CD4-positive, CD25-positive, alpha-beta regulatory T cell (primary cell): ENCODE data around the gene ANKS1B. TPM values are rescaled to one million over a fixed set of nuclear protein-coding genes. Genes with fewer than 3 reads are reported as not detected.

ENCODE experiments used
- ATAC-seq, 2 donors: fragments of 150-1000 bp; cut with Tn5 transposase; one replicate each; pipeline ENCODE4 v1.10.0; 2021; ENCODE audit warnings: low read depth in 2 of 2, moderate number of reproducible peaks in 2 of 2, moderate library complexity in 1 of 2
- DNase-seq, 3 donors: peaks; one replicate each; pipeline versions ENCODE4 v3.0.0 to v3.0.0-alpha.2; 2012 to 2022; ENCODE audit warnings: mixed read lengths in 1 of 3
- H3K27ac ChIP-seq: one replicate; pipeline ENCODE4 v1.7.0; 2013; ENCODE audit warnings: mild to moderate bottlenecking, low read length; ENCODE audit not compliant: insufficient read depth, poor library complexity, severe bottlenecking
- H3K27me3 ChIP-seq: one replicate; pipeline ENCODE4 v1.7.0; 2013; ENCODE audit warnings: low read length; ENCODE audit not compliant: control insufficient read depth, insufficient read depth
- H3K36me3 ChIP-seq: one replicate; pipeline ENCODE4 v1.7.0; 2013; ENCODE audit warnings: mild to moderate bottlenecking, low read length, moderate library complexity; ENCODE audit not compliant: control insufficient read depth, insufficient read depth
- H3K4me1 ChIP-seq: 2 replicates; pipeline ENCODE4 v1.7.0; 2013; ENCODE audit warnings: mild to moderate bottlenecking, low read length; ENCODE audit not compliant: insufficient read depth, control insufficient read depth, poor library complexity, severe bottlenecking
- H3K4me3 ChIP-seq: one replicate; pipeline ENCODE4 v1.7.0; 2013; ENCODE audit warnings: low read depth, mild to moderate bottlenecking, low read length, moderate library complexity
- H3K9me3 ChIP-seq, 2 experiments: 1 replicate in 1 of 2; 2 replicates in 1 of 2; pipeline ENCODE4 v1.7.0; 2013; ENCODE audit warnings: low read length in 2 of 2, mild to moderate bottlenecking in 1 of 2, moderate library complexity in 1 of 2; ENCODE audit not compliant: control insufficient read depth in 2 of 2
- H3K27ac Mint-ChIP-seq, 3 donors: one replicate each; pipeline ENCODE4 v1.8.0; 2020 to 2022; ENCODE audit warnings: mild to moderate bottlenecking in 3 of 3, mixed read lengths in 3 of 3, moderate library complexity in 2 of 3
- H3K27me3 Mint-ChIP-seq: one replicate; pipeline ENCODE4 v1.8.0; 2022; ENCODE audit warnings: mild to moderate bottlenecking, mixed read lengths
- H3K36me3 Mint-ChIP-seq: one replicate; pipeline ENCODE4 v1.8.0; 2020; ENCODE audit warnings: mixed read lengths
- H3K4me1 Mint-ChIP-seq, 4 donors: one replicate each; pipeline ENCODE4 v1.8.0; 2020 to 2022; ENCODE audit warnings: mixed read lengths in 4 of 4, mild to moderate bottlenecking in 1 of 4
- H3K4me3 Mint-ChIP-seq, 4 donors: one replicate each; pipeline ENCODE4 v1.8.0; 2020 to 2022; ENCODE audit warnings: mild to moderate bottlenecking in 4 of 4, mixed read lengths in 4 of 4, moderate library complexity in 3 of 4
- H3K9me3 Mint-ChIP-seq, 7 donors: one replicate each; pipeline ENCODE4 v1.8.0; 2020 to 2022; ENCODE audit warnings: mixed read lengths in 7 of 7, mild to moderate bottlenecking in 3 of 7, moderate library complexity in 2 of 7
- polyA plus RNA-seq, 4 donors: library from polyadenylated mRNA; unstranded; fragments of 300-500 nt; fragmentation: Illumina TruSeq; gene quantifications; one replicate each; pipeline ENCODE4 v1.2.3, GENCODE V29; 2021
- total RNA-seq: library from RNA; stranded (reverse); gene quantifications from one replicate; pipeline ENCODE4 v1.2.3, GENCODE V29; 2022

The ANKS1B gene
- total and polyA plus RNA-seq, 5 donors from 2014 or later: 4.0 to 15.9 (median 9.5) TPM

DNA sequence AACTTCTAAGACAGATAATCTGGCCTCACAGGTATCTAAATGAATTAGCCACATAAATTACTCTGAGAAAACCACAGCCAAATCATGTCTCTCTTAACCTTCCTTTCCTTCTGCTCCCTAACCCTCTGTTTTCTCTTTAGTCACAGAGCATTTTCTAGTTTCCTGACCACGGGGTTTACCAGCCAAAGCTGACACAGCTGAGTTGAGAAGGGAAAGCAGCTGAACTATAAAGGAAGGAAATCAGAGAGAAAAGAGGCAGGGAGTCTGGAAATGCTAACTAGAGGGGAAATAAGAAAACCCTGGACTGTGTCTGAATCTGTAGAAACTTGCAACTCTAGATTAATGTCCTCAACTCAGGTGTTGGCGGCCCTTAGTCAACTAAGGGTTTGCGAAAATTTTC lies 24.4 kb downstream of the ANKS1B start:
- H3K9me3 Mint-ChIP-seq: peaks cover 0 to 2% (median 0%) of the 10 kb centered on the region in 7 donors
- no peaks in the 10 kb centered on the region for H3K9me3 ChIP-seq
- no peak overlapping the region for H3K4me3 ChIP-seq
- H3K27me3 ChIP-seq: no peaks in the 10 kb centered on the region
- no peaks in the 10 kb centered on the region for H3K36me3 ChIP-seq
- no peak overlapping the region for H3K27ac Mint-ChIP-seq
- H3K4me3 Mint-ChIP-seq: no peak overlapping the region
- H3K27me3 Mint-ChIP-seq: no peaks in the 10 kb centered on the region
- no peaks in the 10 kb centered on the region for H3K4me1 Mint-ChIP-seq
- H3K4me1 ChIP-seq: no peaks in the 10 kb centered on the region
- DNase-seq (no peak), ATAC-seq (no peak)
- no peak overlapping the region for H3K27ac ChIP-seq
- H3K36me3 Mint-ChIP-seq: no peaks in the 10 kb centered on the region

DNA sequence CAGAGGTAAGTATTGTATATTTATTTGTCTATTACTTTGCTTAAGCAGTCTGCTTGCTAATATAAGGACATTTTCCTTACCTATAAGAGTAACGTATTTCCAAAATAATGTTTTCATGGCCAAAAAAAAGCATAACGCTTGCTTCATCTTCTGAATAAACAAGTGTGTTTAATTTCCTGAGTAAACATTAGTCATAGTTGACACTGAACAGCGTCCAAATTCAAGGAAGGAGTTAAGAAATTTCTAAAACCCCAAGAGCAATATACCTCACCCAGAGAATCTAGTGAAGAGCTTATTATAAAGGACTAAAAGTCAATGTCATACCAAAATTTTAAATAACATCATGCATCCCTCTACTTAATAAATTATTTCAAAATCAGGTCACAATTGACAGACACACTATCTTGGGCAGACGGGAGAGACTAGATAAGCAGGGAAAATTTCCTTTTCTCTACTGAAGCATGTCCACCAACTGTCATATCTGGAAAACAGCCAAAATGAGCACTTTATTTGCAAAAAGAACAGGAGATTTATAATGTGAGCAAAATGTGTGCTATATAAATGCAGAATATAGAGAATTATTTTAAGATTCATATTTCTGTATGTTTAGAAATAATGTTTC lies 25.1 kb downstream of the ANKS1B start:
- H3K27me3 ChIP-seq: no peaks in the 10 kb centered on the region
- no peaks in the 10 kb centered on the region for H3K9me3 ChIP-seq
- Mint-ChIP-seq H3K9me3 (peaks cover 0 to under 1% (median 0%) of the 10 kb centered on the region in 7 donors), H3K4me3 (no peak overlapping the region), H3K4me1 (no peaks in the 10 kb centered on the region), H3K27me3 (no peaks in the 10 kb centered on the region), H3K27ac (no peak overlapping the region), H3K36me3 (no peaks in the 10 kb centered on the region)
- no peaks in the 10 kb centered on the region for H3K4me1 ChIP-seq
- H3K27ac ChIP-seq: no peak overlapping the region
- ATAC-seq: no peak
- H3K4me3 ChIP-seq: no peak overlapping the region
- no peak for DNase-seq
- H3K36me3 ChIP-seq: no peaks in the 10 kb centered on the region

DNA sequence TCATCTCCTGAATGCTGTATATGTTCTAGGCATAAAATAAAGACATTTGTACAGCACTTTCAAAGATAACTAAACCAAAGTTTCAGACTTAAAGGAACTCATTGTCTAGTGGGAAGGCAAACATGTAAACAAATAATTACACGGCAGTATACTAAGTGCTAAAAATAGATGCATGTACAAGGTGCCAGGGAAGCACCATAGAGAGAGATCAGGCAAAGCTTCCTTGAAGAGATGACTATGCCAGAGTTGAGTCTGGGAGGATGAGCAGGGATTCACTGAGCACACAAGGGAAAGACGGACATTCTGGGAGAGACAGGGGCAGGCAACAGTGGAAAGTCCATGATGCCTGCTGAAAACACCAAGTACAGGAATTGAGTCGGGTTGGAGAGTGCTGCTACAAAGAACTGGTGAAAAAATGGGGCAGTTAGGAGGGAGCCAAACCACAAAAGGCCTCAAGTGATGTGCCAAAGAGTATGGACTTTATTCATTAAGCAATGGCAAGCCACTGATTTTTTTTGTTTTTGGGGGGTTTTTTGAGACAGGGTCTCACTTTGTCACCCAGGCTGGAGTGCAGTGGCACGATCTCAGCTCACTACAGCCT lies 26.8 kb downstream of the ANKS1B start:
- Mint-ChIP-seq H3K36me3 (no peaks in the 10 kb centered on the region), H3K27ac (no peak overlapping the region), H3K4me3 (no peak overlapping the region), H3K27me3 (no peaks in the 10 kb centered on the region), H3K4me1 (no peaks in the 10 kb centered on the region), H3K9me3 (no peaks in the 10 kb centered on the region)
- no peaks in the 10 kb centered on the region for H3K36me3 ChIP-seq
- H3K4me1 ChIP-seq: no peaks in the 10 kb centered on the region
- no peaks in the 10 kb centered on the region for H3K9me3 ChIP-seq
- no peaks in the 10 kb centered on the region for H3K27me3 ChIP-seq
- no peak overlapping the region for H3K27ac ChIP-seq
- H3K4me3 ChIP-seq: no peak overlapping the region
- no peak for DNase-seq
- no peak for ATAC-seq

- no peaks in the 10 kb centered on the region for H3K36me3 Mint-ChIP-seq
- Histone ChIP-seq H3K36me3 (no peaks in the 10 kb centered on the region), H3K27ac (no peak overlapping the region), H3K27me3 (no peaks in the 10 kb centered on the region), H3K4me3 (no peak overlapping the region), H3K4me1 (no peaks in the 10 kb centered on the region), H3K9me3 (no peaks in the 10 kb centered on the region)
- DNase-seq: no peak
- H3K9me3 Mint-ChIP-seq: peaks cover 0 to 2% (median 0%) of the 10 kb centered on the region in 7 donors
- no peaks in the 10 kb centered on the region for H3K4me1 Mint-ChIP-seq
- peaks cover 5% of the 10 kb centered on the region for H3K27me3 Mint-ChIP-seq
- H3K4me3 Mint-ChIP-seq: no peak overlapping the region
- H3K27ac Mint-ChIP-seq: no peak overlapping the region
- no peak for ATAC-seq
These were observed 30.0 kb downstream of the ANKS1B start for GRCh38 chr12:99954724-99955123.

GRCh38 chr12:99948370-99948769 lies 36.4 kb downstream of the ANKS1B start:
- Mint-ChIP-seq H3K4me3 (no peak overlapping the region), H3K27ac (no peak overlapping the region), H3K27me3 (peaks cover 5% of the 10 kb centered on the region), H3K36me3 (no peaks in the 10 kb centered on the region), H3K4me1 (no peaks in the 10 kb centered on the region), H3K9me3 (peaks cover 0 to 6% (median 0%) of the 10 kb centered on the region in 7 donors)
- no peaks in the 10 kb centered on the region for H3K27me3 ChIP-seq
- no peaks in the 10 kb centered on the region for H3K4me1 ChIP-seq
- ATAC-seq (no peak), DNase-seq (no peak)
- H3K4me3 ChIP-seq: no peak overlapping the region
- no peaks in the 10 kb centered on the region for H3K9me3 ChIP-seq
- H3K36me3 ChIP-seq: no peaks in the 10 kb centered on the region
- no peak overlapping the region for H3K27ac ChIP-seq

DNA sequence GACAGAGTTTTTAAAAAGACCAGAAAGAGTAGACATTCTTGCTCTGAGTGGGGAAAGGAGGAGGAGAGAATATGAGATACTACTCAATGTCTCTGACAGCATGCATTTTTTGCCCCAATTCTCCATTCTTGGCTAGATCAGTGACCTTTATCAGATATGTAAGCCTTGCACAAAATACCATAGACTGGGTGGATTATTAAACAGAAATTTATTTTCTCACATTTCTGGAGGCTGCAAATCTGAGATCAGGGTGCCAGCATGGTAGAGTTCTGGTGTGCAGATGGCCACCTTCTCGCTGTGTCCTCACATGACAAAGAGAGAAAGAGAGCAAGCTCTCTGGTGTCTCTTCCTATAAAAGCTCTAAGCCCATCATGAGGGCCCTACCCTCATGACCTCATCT lies 38.6 kb downstream of the ANKS1B start:
- H3K27me3 ChIP-seq: no peaks in the 10 kb centered on the region
- no peaks in the 10 kb centered on the region for H3K9me3 ChIP-seq
- no peaks in the 10 kb centered on the region for H3K36me3 Mint-ChIP-seq
- H3K9me3 Mint-ChIP-seq: peaks cover 0 to 6% (median 0%) of the 10 kb centered on the region in 7 donors
- H3K27me3 Mint-ChIP-seq: peaks cover 2% of the 10 kb centered on the region
- no peaks in the 10 kb centered on the region for H3K4me1 ChIP-seq
- H3K4me1 Mint-ChIP-seq: no peaks in the 10 kb centered on the region
- H3K27ac ChIP-seq: no peak overlapping the region
- H3K4me3 ChIP-seq: no peak overlapping the region
- ATAC-seq (no peak), DNase-seq (no peak)
- no peak overlapping the region for H3K4me3 Mint-ChIP-seq
- no peak overlapping the region for H3K27ac Mint-ChIP-seq
- H3K36me3 ChIP-seq: no peaks in the 10 kb centered on the region

DNA sequence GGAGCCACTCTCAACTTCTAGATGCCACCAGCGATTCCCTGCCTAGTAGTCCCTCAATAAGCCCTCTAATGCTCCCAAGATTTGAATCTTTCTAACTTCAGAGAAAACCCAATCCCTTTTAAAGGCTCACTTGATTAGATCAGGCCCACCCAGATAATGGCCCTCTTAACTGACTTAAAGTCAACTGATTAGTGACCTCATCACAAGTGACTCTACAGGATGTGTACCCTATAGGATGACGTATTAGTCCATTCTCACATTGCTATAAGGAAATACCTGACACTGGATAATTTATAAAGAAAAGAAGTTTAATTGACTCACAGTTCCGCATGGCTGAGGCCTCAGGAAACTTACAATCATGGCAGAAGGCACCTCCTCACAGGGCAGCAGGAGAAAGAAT lies 49.1 kb downstream of the ANKS1B start:
- Histone ChIP-seq H3K4me3 (no peak overlapping the region), H3K27ac (no peak overlapping the region), H3K36me3 (no peaks in the 10 kb centered on the region), H3K9me3 (no peaks in the 10 kb centered on the region), H3K27me3 (no peaks in the 10 kb centered on the region), H3K4me1 (no peaks in the 10 kb centered on the region)
- Mint-ChIP-seq H3K4me3 (no peak overlapping the region), H3K27me3 (peaks cover 5% of the 10 kb centered on the region), H3K36me3 (no peaks in the 10 kb centered on the region), H3K4me1 (no peaks in the 10 kb centered on the region), H3K27ac (no peak overlapping the region), H3K9me3 (peaks cover 0 to 11% (median 1%) of the 10 kb centered on the region in 7 donors)
- DNase-seq (no peak), ATAC-seq (no peak)

DNA sequence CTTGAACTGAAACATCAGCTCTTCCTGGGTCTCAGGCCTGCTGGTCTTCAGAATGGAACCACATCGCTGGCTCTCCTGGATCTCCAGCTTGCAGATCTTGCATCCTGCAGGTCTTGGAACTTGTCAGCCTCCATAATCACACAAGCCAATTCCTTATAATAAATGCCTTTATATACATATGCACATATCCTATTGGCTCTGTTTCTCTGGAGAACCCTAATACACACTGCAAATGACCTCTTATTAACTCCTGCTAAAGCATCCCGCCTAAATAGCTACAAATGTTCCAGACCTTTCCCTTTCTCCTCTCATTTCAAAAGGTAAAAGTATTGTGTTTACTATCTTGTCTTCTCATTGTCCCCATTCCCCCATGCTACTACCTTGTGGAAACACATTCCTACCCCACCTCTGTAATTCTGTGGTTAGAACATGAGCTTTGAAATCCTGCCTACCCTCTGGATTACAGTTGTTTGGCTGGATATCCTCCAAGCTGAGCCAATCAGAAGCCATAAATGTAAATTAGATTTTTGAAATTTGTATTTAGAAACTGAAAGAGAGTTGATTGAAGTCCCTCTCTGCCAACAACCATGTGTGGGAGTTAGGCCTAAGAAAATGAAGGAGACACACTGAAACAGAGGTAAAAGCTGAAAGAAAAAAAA lies 58.1 kb downstream of the ANKS1B start:
- Histone ChIP-seq H3K27ac (no peak overlapping the region), H3K4me1 (no peaks in the 10 kb centered on the region), H3K36me3 (no peaks in the 10 kb centered on the region), H3K4me3 (no peak overlapping the region), H3K27me3 (no peaks in the 10 kb centered on the region), H3K9me3 (no peaks in the 10 kb centered on the region)
- Mint-ChIP-seq H3K4me3 (no peak overlapping the region), H3K9me3 (peaks cover 0 to 5% (median 0%) of the 10 kb centered on the region in 7 donors), H3K4me1 (no peaks in the 10 kb centered on the region), H3K36me3 (no peaks in the 10 kb centered on the region), H3K27me3 (peaks cover 6% of the 10 kb centered on the region), H3K27ac (no peak overlapping the region)
- no peak for ATAC-seq
- DNase-seq: no peak
